Colonic mucosa (tissue), 4 donors: ENCODE measurements around the gene ACSL6. TPM values are rescaled to one million over a fixed set of nuclear protein-coding genes. Genes with fewer than 3 reads are reported as not detected.

Experiments used
- DNase-seq: peaks from one replicate; pipeline ENCODE4 v3.0.0-alpha.2; 2020
- H3K27ac ChIP-seq: fragments of 200-600 bp; one replicate; pipeline ENCODE4 v1.8.0; 2021
- H3K27me3 ChIP-seq: fragments of 200-600 bp; one replicate; pipeline ENCODE4 v1.8.0; 2021
- H3K36me3 ChIP-seq: fragments of 200-600 bp; one replicate; pipeline ENCODE4 v1.8.0; 2021
- H3K4me1 ChIP-seq: fragments of 200-600 bp; one replicate; pipeline ENCODE4 v1.8.0; 2021; ENCODE audit warnings: mild to moderate bottlenecking
- H3K4me3 ChIP-seq: fragments of 200-600 bp; one replicate; pipeline ENCODE4 v1.8.0; 2021
- H3K9ac ChIP-seq, 2 donors: one replicate each; pipeline ENCODE4 v1.7.0; 2013; ENCODE audit warnings: control low read depth in 2 of 2, low read depth in 2 of 2, low read length in 2 of 2
- H3K9me3 ChIP-seq: fragments of 200-600 bp; one replicate; pipeline ENCODE4 v1.8.0; 2021
- CTCF ChIP-seq: fragments of 200-600 bp; IDR thresholded peaks from one replicate; pipeline ENCODE4 v1.8.0; 2022; ENCODE audit warnings: antibody characterized with exemption, mild to moderate bottlenecking
- intact Hi-C: fragments of 100-400 bp; cut with DNase I; formaldehyde crosslinking; loops from one replicate; pipeline ENCODE4 v1.14.1; 2022
- total RNA-seq, 2 donors: library from RNA; stranded (reverse); fragmentation: NEBNext Ultra II Directional in 1 of 2; extraction: Animal tissue kit (Norgen Biotek cat#: 25700) in 1 of 2; gene quantifications; one replicate each; pipeline ENCODE4 v1.2.1, GENCODE V29; 2021
- donor health status: healthy.
- donor health status: DM: no; HTN: no; CAD: no.
- donor health status: DM: no; HTN: no; CAD: no.

The ACSL6 gene
- total RNA-seq, 2 donors from 2014 or later = 0.25 to 0.93 TPM

DNA sequence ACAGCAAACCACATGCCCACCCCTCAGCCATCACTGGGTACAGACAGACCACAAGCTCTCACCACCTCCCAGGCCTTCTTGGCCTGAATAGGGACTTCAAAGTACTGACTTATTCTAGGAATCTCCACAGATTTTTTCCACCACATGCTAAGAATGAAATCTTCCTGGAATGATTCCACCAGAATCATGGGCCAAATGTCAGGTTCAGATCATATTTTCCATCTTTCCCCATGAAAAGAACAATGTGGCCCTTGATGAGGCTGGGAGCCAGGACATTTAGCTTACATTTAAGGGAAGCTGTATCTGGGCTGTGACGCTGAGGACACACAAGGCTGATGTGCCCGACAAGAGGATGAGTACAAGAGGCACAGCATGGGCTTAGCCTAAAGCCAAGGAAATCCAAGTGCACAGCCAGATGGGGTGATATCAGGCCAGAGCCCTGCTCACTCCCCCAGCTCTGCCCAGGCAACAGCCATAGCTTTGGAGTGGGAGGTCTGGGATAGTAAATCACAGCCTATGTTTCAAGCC, 28.1 kb downstream of the ACSL6 start:
- no peak for TF ChIP-seq CTCF
- no peaks in the 10 kb centered on the region for H3K9me3 ChIP-seq
- DNase-seq = no peak
- H3K27ac ChIP-seq = no peak overlapping the region
- no peaks in the 10 kb centered on the region for H3K27me3 ChIP-seq
- no peaks in the 10 kb centered on the region for H3K4me1 ChIP-seq
- intact Hi-C loops = no loop called here
- no peak overlapping the region for H3K9ac ChIP-seq
- no peaks in the 10 kb centered on the region for H3K36me3 ChIP-seq
- H3K4me3 ChIP-seq = no peak overlapping the region

DNA sequence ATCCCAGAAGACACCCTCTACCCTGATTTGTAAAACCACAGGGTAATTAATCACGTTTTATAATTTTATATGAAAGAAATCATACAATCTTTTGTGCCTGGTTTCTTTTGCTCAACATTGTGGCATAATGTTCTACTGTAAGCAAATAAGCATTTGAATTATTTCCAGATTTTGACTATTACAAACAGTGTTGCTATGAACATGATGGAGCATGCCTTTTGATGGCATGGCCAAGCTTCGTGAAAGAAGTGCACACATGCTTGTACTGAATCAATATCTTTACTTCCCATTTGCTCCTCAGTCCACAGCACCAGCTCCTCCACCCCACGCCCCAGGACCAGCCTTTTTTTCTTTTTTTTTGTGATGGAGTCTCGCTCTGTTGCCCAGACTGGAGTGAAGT, 29.9 kb downstream of the ACSL6 start:
- TF ChIP-seq CTCF = no peak
- DNase-seq = no peak
- Histone ChIP-seq H3K9ac (no peak overlapping the region), H3K27ac (no peak overlapping the region), H3K4me1 (no peaks in the 10 kb centered on the region), H3K27me3 (no peaks in the 10 kb centered on the region), H3K4me3 (no peak overlapping the region), H3K9me3 (no peaks in the 10 kb centered on the region), H3K36me3 (no peaks in the 10 kb centered on the region)
- intact Hi-C loops = no loop called here

DNA sequence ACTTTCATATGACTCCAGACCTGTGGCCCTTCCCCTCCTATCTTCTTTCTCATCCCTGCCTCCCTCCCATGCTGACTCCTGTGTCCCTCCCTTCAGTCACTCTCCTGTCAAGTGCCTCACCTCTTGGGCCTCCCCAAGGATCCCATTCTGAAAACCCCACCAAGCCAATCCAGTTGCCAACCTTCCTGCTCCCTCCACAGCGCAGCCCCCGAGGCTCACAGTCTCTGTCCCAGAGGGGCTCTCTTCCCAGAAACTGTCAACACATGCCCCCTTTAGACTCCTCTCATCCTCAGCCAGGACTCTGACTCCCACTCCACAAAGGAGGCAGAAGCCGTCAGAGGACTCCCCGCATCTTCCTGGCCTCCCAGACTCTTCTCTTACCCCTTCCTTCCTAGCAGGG, 30.8 kb downstream of the ACSL6 start:
- no peaks in the 10 kb centered on the region for H3K4me1 ChIP-seq
- H3K27ac ChIP-seq = no peak overlapping the region
- intact Hi-C loops = no loop called here
- no peak for TF ChIP-seq CTCF
- no peaks in the 10 kb centered on the region for H3K9me3 ChIP-seq
- no peak overlapping the region for H3K4me3 ChIP-seq
- H3K27me3 ChIP-seq = no peaks in the 10 kb centered on the region
- no peaks in the 10 kb centered on the region for H3K36me3 ChIP-seq
- DNase-seq = no peak
- no peak overlapping the region for H3K9ac ChIP-seq

DNA sequence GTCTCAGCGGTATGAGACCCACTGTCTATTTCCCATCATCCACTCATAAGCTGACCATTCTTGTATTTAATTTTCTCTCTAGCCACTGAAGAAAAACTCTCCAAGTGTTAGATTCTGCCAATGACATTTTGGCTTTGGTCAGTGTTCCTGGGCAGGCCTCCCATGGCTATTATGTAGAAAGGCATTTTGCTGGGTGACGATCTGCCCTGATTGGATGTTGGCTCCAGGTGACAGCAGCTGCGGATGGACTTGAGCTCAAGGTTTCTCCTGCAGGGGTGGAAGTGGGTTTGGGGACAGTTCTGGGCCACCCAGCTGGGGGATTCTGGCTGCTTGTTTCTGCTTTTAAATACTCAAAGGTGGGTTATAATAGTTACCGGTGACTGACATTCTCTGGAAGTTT, 31.6 kb downstream of the ACSL6 start:
- no peak overlapping the region for H3K4me3 ChIP-seq
- H3K36me3 ChIP-seq = no peaks in the 10 kb centered on the region
- DNase-seq = no peak
- no peak overlapping the region for H3K27ac ChIP-seq
- no peak overlapping the region for H3K9ac ChIP-seq
- intact Hi-C loops = no loop called here
- TF ChIP-seq CTCF = no peak
- H3K27me3 ChIP-seq = no peaks in the 10 kb centered on the region
- no peaks in the 10 kb centered on the region for H3K4me1 ChIP-seq
- no peaks in the 10 kb centered on the region for H3K9me3 ChIP-seq

- DNase-seq = no peak
- intact Hi-C loops = no loop called here
- Histone ChIP-seq H3K27ac (no peak overlapping the region), H3K4me3 (no peak overlapping the region), H3K9ac (no peak overlapping the region), H3K27me3 (no peaks in the 10 kb centered on the region), H3K36me3 (no peaks in the 10 kb centered on the region), H3K9me3 (no peaks in the 10 kb centered on the region), H3K4me1 (no peaks in the 10 kb centered on the region)
- no peak for TF ChIP-seq CTCF
Observed at GRCh38 chr5:131977212-131977604, 34.2 kb downstream of the ACSL6 start.
